GM23338 (cell line): ENCODE measurements around the gene TYW1. TPM values are rescaled to one million over a fixed set of nuclear protein-coding genes. Genes with fewer than 3 reads are reported as not detected.

Experiments
- ATAC-seq: fragments of 200-7000 bp; cut with Tn5 transposase; 3 replicates; pipeline ENCODE4 v1.9.1; 2020
- DNase-seq: peaks from one replicate; pipeline ENCODE4 v3.0.0-alpha.2; 2015; ENCODE audit warnings: low spot score
- H2AFZ ChIP-seq: fragments of 200-600 bp; sonication (generic); 2 replicates; pipeline ENCODE4 v1.8.0; 2016; ENCODE audit warnings: antibody characterized with exemption, mild to moderate bottlenecking, moderate library complexity
- H3F3A ChIP-seq: fragments of 200-600 bp; sonication (generic); replicated peaks from 2 replicates; pipeline ENCODE4 v1.8.0; 2017; ENCODE audit warnings: antibody characterized with exemption, mixed run types, low read depth
- H3K27ac ChIP-seq: fragments of 200-600 bp; sonication (generic); 2 replicates; pipeline ENCODE4 v1.6.1; 2016; ENCODE audit warnings: low read depth
- H3K27me3 ChIP-seq: fragments of 200-600 bp; sonication (generic); 2 replicates; pipeline ENCODE4 v1.8.0; 2016; ENCODE audit warnings: mild to moderate bottlenecking, mixed run types, moderate library complexity; ENCODE audit not compliant: insufficient read depth
- H3K36me3 ChIP-seq: fragments of 200-600 bp; sonication (generic); 2 replicates; pipeline ENCODE4 v1.8.0; 2016; ENCODE audit warnings: mild to moderate bottlenecking; ENCODE audit not compliant: insufficient read depth
- H3K4me1 ChIP-seq: fragments of 200-600 bp; sonication (generic); 2 replicates; pipeline ENCODE4 v1.8.0; 2016; ENCODE audit warnings: mild to moderate bottlenecking, moderate library complexity; ENCODE audit not compliant: insufficient read depth
- H3K4me2 ChIP-seq: fragments of 200-600 bp; sonication (generic); 2 replicates; pipeline ENCODE4 v1.7.1; 2017; ENCODE audit warnings: mixed run types
- H3K4me3 ChIP-seq: fragments of 200-600 bp; sonication (generic); 2 replicates; pipeline ENCODE4 v1.6.1; 2016; ENCODE audit warnings: mixed run types
- H3K79me2 ChIP-seq: fragments of 200-600 bp; sonication (generic); replicated peaks from 2 replicates; pipeline ENCODE4 v1.8.0; 2017; ENCODE audit warnings: mild to moderate bottlenecking; ENCODE audit not compliant: insufficient read depth
- H3K9me2 ChIP-seq: fragments of 200-600 bp; sonication (generic); 2 replicates; pipeline ENCODE4 v1.8.0; 2017; ENCODE audit not compliant: insufficient read depth
- H4K20me1 ChIP-seq: fragments of 200-600 bp; sonication (generic); replicated peaks from 2 replicates; pipeline ENCODE4 v1.8.0; 2017; ENCODE audit warnings: mild to moderate bottlenecking; ENCODE audit not compliant: insufficient read depth
- H3K27ac Mint-ChIP-seq: 2 replicates; pipeline ENCODE4 v1.8.0; 2020; ENCODE audit warnings: inconsistent platforms, mild to moderate bottlenecking, moderate library complexity, mixed read lengths
- H3K27me3 Mint-ChIP-seq: 3 replicates; pipeline ENCODE4 v1.8.0; 2022; ENCODE audit warnings: low read depth, mild to moderate bottlenecking, moderate library complexity, mixed read lengths, inconsistent platforms; ENCODE audit not compliant: insufficient read depth, poor library complexity
- H3K36me3 Mint-ChIP-seq: 3 replicates; pipeline ENCODE4 v1.8.0; 2021; ENCODE audit warnings: low read depth, mild to moderate bottlenecking, inconsistent platforms, moderate library complexity, mixed read lengths
- H3K4me1 Mint-ChIP-seq: 3 replicates; pipeline ENCODE4 v1.8.0; 2020; ENCODE audit warnings: mild to moderate bottlenecking, inconsistent platforms, mixed read lengths
- H3K4me3 Mint-ChIP-seq: 3 replicates; pipeline ENCODE4 v1.8.0; 2021; ENCODE audit warnings: moderate library complexity, mild to moderate bottlenecking, inconsistent platforms, mixed read lengths
- H3K9me3 Mint-ChIP-seq: 3 replicates; pipeline ENCODE4 v1.8.0; 2020; ENCODE audit warnings: moderate library complexity, mild to moderate bottlenecking, inconsistent platforms, mixed read lengths
- EZH2 ChIP-seq: fragments of 200-600 bp; sonication (generic); IDR thresholded peaks from one replicate; pipeline ENCODE4 v1.8.0; 2017; ENCODE audit warnings: antibody characterized with exemption, mild to moderate bottlenecking, low read depth; ENCODE audit not compliant: unreplicated experiment
- NANOG ChIP-seq: IDR thresholded peaks from 2 replicates; pipeline ENCODE4 v1.6.1; 2016; ENCODE audit warnings: antibody characterized with exemption, borderline replicate concordance
- STAT1 ChIP-seq: IDR thresholded peaks from one replicate; pipeline ENCODE4 v1.6.1; 2016; ENCODE audit warnings: antibody characterized with exemption; ENCODE audit not compliant: unreplicated experiment
- polyA plus RNA-seq: library from polyadenylated mRNA; unstranded; fragments of >200 nt; fragmentation: Nextera tagmentation; extraction: Ambion mirVana; gene quantifications from 2 replicates; pipeline ENCODE4 v1.2.1, GENCODE V29; 2016
- total RNA-seq: library from RNA; depleted of rRNA; stranded (reverse); fragments of >200 nt; shearing (Covaris generic); gene quantifications from 2 replicates; pipeline ENCODE4 v1.2.3, GENCODE V29; 2014
- TF ChIP-seq, protein P1 (sequence below): fragments of 250-450 bp; sonication (Bioruptor Pico); IDR thresholded peaks from 2 replicates; pipeline ENCODE4 v1.5.0; 2020; ENCODE audit warnings: mild to moderate bottlenecking, moderate library complexity
- TF ChIP-seq, protein P2 (sequence below), 2 experiments: fragments of 200-600 bp in 1 of 2; sonication (generic) in 1 of 2; conservative IDR thresholded peaks; 2 replicates each; pipeline versions ENCODE4 v1.5.1 to v1.6.1; 2016 to 2017; ENCODE audit warnings: antibody characterized with exemption in 2 of 2, low read depth in 2 of 2, mild to moderate bottlenecking in 2 of 2, moderate library complexity in 1 of 2

The TYW1 gene
- total and polyA plus RNA-seq, 2 experiments from 2014 or later: 15.2 to 18.1 TPM

DNA sequence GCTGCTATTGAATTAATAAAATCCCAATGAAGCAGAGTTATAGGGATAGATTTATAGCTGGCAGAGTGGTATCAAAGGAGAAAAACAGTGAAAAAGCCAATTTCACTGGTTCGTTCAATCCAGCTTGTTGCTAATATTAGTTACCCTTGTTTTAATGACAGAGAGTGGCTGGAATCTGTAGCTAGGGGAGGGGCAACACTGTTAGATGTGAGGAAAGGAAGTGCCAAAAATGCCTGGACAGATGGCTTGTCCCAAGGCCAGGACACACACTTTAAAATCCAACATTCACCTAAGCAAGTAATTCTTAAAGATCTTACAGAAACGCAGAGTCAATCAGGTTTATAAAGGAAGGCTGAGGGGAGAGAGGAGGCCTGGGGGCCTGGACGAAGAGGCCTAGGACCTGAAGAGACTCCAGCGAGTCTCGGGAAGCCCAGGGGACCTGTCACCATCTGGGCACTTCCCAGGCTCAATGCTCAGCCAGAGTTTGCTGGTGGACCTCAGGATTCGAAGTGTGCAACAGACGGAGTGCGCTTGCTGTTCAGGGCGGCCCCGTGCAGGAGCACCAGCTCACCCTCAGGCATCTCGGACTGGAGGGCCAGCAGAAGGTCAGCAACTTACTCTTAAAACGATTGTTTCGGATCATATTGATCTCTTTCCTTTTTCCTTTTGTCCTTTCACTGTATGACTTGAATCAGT is 38.9 kb upstream of the TYW1 start (continued):
- TF ChIP-seq, protein P1, sequence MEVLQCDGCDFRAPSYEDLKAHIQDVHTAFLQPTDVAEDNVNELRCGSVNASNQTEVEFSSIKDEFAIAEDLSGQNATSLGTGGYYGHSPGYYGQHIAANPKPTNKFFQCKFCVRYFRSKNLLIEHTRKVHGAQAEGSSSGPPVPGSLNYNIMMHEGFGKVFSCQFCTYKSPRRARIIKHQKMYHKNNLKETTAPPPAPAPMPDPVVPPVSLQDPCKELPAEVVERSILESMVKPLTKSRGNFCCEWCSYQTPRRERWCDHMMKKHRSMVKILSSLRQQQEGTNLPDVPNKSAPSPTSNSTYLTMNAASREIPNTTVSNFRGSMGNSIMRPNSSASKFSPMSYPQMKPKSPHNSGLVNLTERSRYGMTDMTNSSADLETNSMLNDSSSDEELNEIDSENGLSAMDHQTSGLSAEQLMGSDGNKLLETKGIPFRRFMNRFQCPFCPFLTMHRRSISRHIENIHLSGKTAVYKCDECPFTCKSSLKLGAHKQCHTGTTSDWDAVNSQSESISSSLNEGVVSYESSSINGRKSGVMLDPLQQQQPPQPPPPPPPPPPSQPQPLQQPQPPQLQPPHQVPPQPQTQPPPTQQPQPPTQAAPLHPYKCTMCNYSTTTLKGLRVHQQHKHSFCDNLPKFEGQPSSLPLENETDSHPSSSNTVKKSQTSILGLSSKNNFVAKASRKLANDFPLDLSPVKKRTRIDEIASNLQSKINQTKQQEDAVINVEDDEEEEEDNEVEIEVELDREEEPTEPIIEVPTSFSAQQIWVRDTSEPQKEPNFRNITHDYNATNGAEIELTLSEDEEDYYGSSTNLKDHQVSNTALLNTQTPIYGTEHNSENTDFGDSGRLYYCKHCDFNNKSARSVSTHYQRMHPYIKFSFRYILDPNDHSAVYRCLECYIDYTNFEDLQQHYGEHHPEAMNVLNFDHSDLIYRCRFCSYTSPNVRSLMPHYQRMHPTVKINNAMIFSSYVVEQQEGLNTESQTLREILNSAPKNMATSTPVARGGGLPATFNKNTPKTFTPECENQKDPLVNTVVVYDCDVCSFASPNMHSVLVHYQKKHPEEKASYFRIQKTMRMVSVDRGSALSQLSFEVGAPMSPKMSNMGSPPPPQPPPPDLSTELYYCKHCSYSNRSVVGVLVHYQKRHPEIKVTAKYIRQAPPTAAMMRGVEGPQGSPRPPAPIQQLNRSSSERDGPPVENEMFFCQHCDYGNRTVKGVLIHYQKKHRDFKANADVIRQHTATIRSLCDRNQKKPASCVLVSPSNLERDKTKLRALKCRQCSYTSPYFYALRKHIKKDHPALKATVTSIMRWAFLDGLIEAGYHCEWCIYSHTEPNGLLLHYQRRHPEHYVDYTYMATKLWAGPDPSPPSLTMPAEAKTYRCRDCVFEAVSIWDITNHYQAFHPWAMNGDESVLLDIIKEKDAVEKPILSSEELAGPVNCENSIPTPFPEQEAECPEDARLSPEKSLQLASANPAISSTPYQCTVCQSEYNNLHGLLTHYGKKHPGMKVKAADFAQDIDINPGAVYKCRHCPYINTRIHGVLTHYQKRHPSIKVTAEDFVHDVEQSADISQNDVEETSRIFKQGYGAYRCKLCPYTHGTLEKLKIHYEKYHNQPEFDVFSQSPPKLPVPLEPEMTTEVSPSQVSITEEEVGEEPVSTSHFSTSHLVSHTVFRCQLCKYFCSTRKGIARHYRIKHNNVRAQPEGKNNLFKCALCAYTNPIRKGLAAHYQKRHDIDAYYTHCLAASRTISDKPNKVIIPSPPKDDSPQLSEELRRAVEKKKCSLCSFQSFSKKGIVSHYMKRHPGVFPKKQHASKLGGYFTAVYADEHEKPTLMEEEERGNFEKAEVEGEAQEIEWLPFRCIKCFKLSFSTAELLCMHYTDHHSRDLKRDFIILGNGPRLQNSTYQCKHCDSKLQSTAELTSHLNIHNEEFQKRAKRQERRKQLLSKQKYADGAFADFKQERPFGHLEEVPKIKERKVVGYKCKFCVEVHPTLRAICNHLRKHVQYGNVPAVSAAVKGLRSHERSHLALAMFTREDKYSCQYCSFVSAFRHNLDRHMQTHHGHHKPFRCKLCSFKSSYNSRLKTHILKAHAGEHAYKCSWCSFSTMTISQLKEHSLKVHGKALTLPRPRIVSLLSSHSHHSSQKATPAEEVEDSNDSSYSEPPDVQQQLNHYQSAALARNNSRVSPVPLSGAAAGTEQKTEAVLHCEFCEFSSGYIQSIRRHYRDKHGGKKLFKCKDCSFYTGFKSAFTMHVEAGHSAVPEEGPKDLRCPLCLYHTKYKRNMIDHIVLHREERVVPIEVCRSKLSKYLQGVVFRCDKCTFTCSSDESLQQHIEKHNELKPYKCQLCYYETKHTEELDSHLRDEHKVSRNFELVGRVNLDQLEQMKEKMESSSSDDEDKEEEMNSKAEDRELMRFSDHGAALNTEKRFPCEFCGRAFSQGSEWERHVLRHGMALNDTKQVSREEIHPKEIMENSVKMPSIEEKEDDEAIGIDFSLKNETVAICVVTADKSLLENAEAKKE (CRISPR knock-in tag): no peak
- TF ChIP-seq EZH2 (no peak), STAT1 (no peak)

DNA sequence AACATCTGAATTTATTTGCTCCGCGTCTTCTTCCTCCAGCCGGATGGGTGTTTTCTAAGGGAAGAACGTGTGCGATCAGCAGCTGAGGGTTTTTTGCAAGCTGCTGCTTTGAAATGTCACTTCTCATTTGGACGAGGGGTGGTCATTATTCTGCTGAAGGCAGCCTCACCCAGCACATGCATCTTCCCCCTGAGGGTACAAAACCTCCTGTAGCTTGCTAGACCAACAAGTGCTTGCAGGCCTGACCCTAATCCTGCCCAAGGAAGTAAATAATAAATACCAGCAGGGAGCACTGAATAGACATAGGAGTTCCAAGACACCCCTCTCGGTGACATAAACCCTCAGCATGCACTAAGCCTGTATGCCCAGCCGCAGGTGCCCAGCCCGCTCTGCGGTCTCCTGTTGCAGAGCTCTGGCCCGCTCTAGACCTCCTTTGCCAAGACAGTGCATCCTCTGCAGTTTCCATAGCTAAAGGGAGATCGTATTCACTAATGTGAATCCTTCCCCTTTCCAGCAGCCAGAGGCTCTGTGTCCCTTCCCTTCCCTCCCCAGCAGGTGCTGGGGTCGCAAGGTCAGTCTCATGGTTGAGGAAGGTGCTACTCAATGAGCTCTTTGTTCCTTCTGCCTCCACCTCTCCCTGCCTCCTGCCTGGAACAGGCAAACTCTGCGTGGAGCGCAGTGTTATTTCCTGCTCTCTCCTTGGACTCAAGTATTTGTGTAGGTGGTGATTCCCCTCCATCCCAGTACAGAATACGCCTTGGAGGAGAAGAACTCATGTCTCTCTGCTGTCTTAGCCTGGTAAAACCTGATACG is 37.9 kb upstream of the TYW1 start:
- no peak overlapping the region for H3K27ac Mint-ChIP-seq
- H3K27me3 Mint-ChIP-seq: peaks cover 4% of the 10 kb centered on the region
- H2AFZ ChIP-seq: no peak overlapping the region
- no peaks in the 10 kb centered on the region for H3K27me3 ChIP-seq
- no peaks in the 10 kb centered on the region; the same call in 2 of the 3 replicates for H3K9me3 Mint-ChIP-seq
- H4K20me1 ChIP-seq: no peaks in the 10 kb centered on the region
- H3K36me3 ChIP-seq: peaks cover 10% of the 10 kb centered on the region
- DNase-seq: no peak
- no peaks in the 10 kb centered on the region; the same call in 1 of the 2 replicates for H3F3A ChIP-seq
- peaks cover 34% of the 10 kb centered on the region; the same call in 2 of the 3 replicates for H3K36me3 Mint-ChIP-seq
- H3K4me3 Mint-ChIP-seq: no peak overlapping the region
- H3K4me1 ChIP-seq: no peaks in the 10 kb centered on the region
- peak; percentile 45; the same call in 2 of the 3 replicates for ATAC-seq
- H3K4me3 ChIP-seq: no peak overlapping the region
- no peak overlapping the region for H3K27ac ChIP-seq
- no peak overlapping the region for H3K4me2 ChIP-seq
- peaks cover 2% of the 10 kb centered on the region; the same call in 1 of the 3 replicates for H3K4me1 Mint-ChIP-seq
- no peaks in the 10 kb centered on the region for H3K79me2 ChIP-seq
- no peaks in the 10 kb centered on the region for H3K9me2 ChIP-seq
- TF ChIP-seq, protein P2, sequence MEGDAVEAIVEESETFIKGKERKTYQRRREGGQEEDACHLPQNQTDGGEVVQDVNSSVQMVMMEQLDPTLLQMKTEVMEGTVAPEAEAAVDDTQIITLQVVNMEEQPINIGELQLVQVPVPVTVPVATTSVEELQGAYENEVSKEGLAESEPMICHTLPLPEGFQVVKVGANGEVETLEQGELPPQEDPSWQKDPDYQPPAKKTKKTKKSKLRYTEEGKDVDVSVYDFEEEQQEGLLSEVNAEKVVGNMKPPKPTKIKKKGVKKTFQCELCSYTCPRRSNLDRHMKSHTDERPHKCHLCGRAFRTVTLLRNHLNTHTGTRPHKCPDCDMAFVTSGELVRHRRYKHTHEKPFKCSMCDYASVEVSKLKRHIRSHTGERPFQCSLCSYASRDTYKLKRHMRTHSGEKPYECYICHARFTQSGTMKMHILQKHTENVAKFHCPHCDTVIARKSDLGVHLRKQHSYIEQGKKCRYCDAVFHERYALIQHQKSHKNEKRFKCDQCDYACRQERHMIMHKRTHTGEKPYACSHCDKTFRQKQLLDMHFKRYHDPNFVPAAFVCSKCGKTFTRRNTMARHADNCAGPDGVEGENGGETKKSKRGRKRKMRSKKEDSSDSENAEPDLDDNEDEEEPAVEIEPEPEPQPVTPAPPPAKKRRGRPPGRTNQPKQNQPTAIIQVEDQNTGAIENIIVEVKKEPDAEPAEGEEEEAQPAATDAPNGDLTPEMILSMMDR (conservative IDR thresholded peaks at IDR 0.05; ENCODE audit: low read depth in 2 of 2): no peak
- TF ChIP-seq NANOG (no peak), EZH2 (no peak)
